Psoas muscle (tissue), 8 donors: Measurements from ENCODE around the gene NSMF. TPM values are rescaled to one million over a fixed set of nuclear protein-coding genes. Genes with fewer than 3 reads are reported as not detected.
A peak's percentile ranks its signal among the peaks of the same experiment; 100 is the strongest.

Experiments
- ATAC-seq, 4 donors: fragments of 200-7000 bp; cut with Tn5 transposase; one replicate each; pipeline ENCODE4 v1.9.1; 2020; ENCODE audit warnings: moderate library complexity in 3 of 4, mild to moderate bottlenecking in 2 of 4
- DNase-seq, 2 donors: peaks; one replicate each; pipeline ENCODE4 v3.0.0-alpha.2; 2020
- H3K27ac ChIP-seq: fragments of 200-600 bp; one replicate; pipeline ENCODE4 v1.8.0; 2022
- H3K27me3 ChIP-seq, 3 donors: fragments of 200-600 bp in 1 of 3; one replicate each; pipeline versions ENCODE4 v1.6.1 to v1.8.0; 2013 to 2022; ENCODE audit warnings: low read length in 2 of 3, mild to moderate bottlenecking in 2 of 3, moderate library complexity in 1 of 3; ENCODE audit not compliant: insufficient read depth in 3 of 3
- H3K36me3 ChIP-seq, 2 donors: fragments of 200-600 bp in 1 of 2; one replicate each; pipeline versions ENCODE4 v1.6.1 to v1.8.0; 2013 to 2022; ENCODE audit warnings: low read depth in 1 of 2, mild to moderate bottlenecking in 1 of 2, moderate library complexity in 1 of 2; ENCODE audit not compliant: insufficient read depth in 1 of 2
- H3K4me1 ChIP-seq: fragments of 200-600 bp; one replicate; pipeline ENCODE4 v1.8.0; 2022
- H3K4me3 ChIP-seq: fragments of 200-600 bp; one replicate; pipeline ENCODE4 v1.8.0; 2022; ENCODE audit warnings: mild to moderate bottlenecking
- H3K9me3 ChIP-seq: fragments of 200-600 bp; one replicate; pipeline ENCODE4 v1.8.0; 2022
- CTCF ChIP-seq: fragments of 200-600 bp; IDR thresholded peaks from one replicate; pipeline ENCODE4 v1.8.0; 2022; ENCODE audit warnings: antibody characterized with exemption
- WGBS, 3 donors: extraction: QIAGEN DNeasy Blood & Tissue Kit; methylation state at CpG; one replicate each; pipeline versions ENCODE4 v1.1.6 to v1.1.7; 2013; 5-methylcytosine and 5-hydroxymethylcytosine counted together
- intact Hi-C, 2 donors: fragments of 100-400 bp; cut with DNase I; formaldehyde crosslinking; loops; one replicate each; pipeline versions ENCODE4 v1.11.0 to v1.14.2; 2022
- polyA plus RNA-seq, 3 donors: library from polyadenylated mRNA; stranded (reverse); fragments of 200-250 nt; gene quantifications; one replicate each; pipeline ENCODE4 v1.2.3, GENCODE V29; 2013
- total RNA-seq, 4 donors: library from RNA; stranded (reverse); fragmentation: NEBNext Ultra II Directional in 2 of 4; extraction: Animal tissue kit (Norgen Biotek cat#: 25700) in 2 of 4; gene quantifications; one replicate each; pipeline versions ENCODE4 v1.2.1 to v1.2.4, GENCODE V29; 2021 to 2023
- donor health status: healthy with polysubstance abuse.
- donor health status: DM: no; HTN: no; CAD: no; lungs with moderate emphysema.
- donor health status: Bipolar disorder and iron deficiency.
- donor health status: healthy.
- donor health status: DM: yes; HTN: yes; CAD: no.
- donor health status: DM: no; HTN: no; CAD: no.
- donor health status: DM: no; HTN: no; CAD: no.
- donor health status: DM: yes; HTN: yes; CAD: no.

The NSMF gene
- total and polyA plus RNA-seq, 7 donors = 4.8 to 11.2 (median 6.4) TPM

GRCh38 chr9:137459601-137460362 lies 648 bp upstream of the NSMF start:
- Histone ChIP-seq H3K9me3 (no peaks in the 10 kb centered on the region), H3K36me3 (peaks cover 0 to 51% of the 10 kb centered on the region in 2 donors), H3K27ac (peak overlapping the region; percentile 13), H3K4me3 (peak overlapping the region; percentile 72), H3K4me1 (peaks cover 8% of the 10 kb centered on the region), H3K27me3 (no peaks in the 10 kb centered on the region)
- no peak for TF ChIP-seq CTCF
- intact Hi-C loops = no loop called here
- DNase-seq (peak in 1 of 2 donors; percentile 64), ATAC-seq (peak in 3 of 4 donors; percentile 3 to 28 (median 13))
- 46 to 58% (median 48%) methylated on average over 15 of the region's 15 CpGs for WGBS, 3 donors

- Histone ChIP-seq H3K4me3 (peak overlapping the region; percentile 72), H3K4me1 (peaks cover 8% of the 10 kb centered on the region), H3K27me3 (no peaks in the 10 kb centered on the region), H3K36me3 (peaks cover 0 to 46% of the 10 kb centered on the region in 2 donors), H3K9me3 (no peaks in the 10 kb centered on the region), H3K27ac (peak overlapping the region; percentile 9)
- no peak for ATAC-seq
- intact Hi-C loops = no loop called here
- DNase-seq = peak; percentile 34 to 63
- WGBS, 3 donors = 14 to 29% (median 17%) methylated on average over 60 to 88 of the region's 88 CpGs
- no peak for TF ChIP-seq CTCF
Measured at GRCh38 chr9:137458194-137459151, 661 bp downstream of the NSMF start.

- ATAC-seq = no peak
- no peak for TF ChIP-seq CTCF
- H3K27me3 ChIP-seq = no peaks in the 10 kb centered on the region
- peaks cover 8% of the 10 kb centered on the region for H3K4me1 ChIP-seq
- intact Hi-C loops = no loop called here
- WGBS, 3 donors = 77 to 90% (median 84%) methylated on average over 40 to 44 of the region's 44 CpGs
- H3K27ac ChIP-seq = no peak overlapping the region
- DNase-seq = peak; percentile 23 to 50
- peak overlapping the region; percentile 72 for H3K4me3 ChIP-seq
- H3K9me3 ChIP-seq = no peaks in the 10 kb centered on the region
- H3K36me3 ChIP-seq = peaks cover 0 to 43% of the 10 kb centered on the region in 2 donors
Measured at GRCh38 chr9:137457406-137458193, 1.5 kb downstream of the NSMF start.

GRCh38 chr9:137456864-137457405 lies 2.2 kb downstream of the NSMF start:
- no peak overlapping the region for H3K27ac ChIP-seq
- H3K27me3 ChIP-seq = no peaks in the 10 kb centered on the region
- DNase-seq = peak; percentile 13 to 45
- peaks cover 8% of the 10 kb centered on the region for H3K4me1 ChIP-seq
- peaks cover 0 to 46% of the 10 kb centered on the region in 2 donors for H3K36me3 ChIP-seq
- no peak overlapping the region for H3K4me3 ChIP-seq
- intact Hi-C loops = no loop called here
- WGBS, 3 donors = 84 to 92% (median 85%) methylated on average over 10 of the region's 10 CpGs
- no peaks in the 10 kb centered on the region for H3K9me3 ChIP-seq
- no peak for TF ChIP-seq CTCF
- no peak for ATAC-seq
